ENCODE data around the gene SCNN1A.

- TF ChIP-seq CTCF (IDR thresholded peaks at IDR 0.05) (no peak), POLR2A (IDR thresholded peaks at IDR 0.05) (no peak)
These were observed 10.7 kb upstream of the SCNN1A start for GRCh38 chr12:6386038-6386437.

Data from thyroid gland (tissue), 4 donors.